ENCODE data around the gene WDR5.

DNA sequence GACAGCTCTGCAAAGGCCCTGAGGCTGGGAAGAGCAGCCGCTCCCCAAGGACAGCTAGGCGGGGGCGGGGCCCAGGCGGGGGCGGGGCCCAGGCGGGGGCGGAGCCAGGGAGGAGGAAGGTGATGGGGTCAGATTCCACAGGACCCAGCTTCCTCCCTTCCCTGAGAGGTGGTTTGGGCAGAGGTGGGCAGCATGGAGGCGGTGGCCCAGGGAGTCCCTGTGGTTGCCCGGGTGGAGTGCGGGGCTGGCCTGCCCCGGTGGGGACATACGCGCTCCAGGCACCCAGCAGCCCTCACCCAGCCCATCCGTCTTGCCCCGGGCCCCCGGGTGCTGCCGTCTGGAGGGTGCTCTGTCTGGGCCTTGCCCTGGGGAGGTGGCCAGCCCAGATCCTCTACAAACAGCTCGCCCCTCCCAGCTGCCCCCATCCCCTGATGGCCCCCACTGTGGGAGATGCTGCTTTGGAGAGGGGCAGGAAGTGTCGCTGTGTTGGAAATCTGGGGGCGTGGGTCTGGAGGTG is 39.5 kb downstream of the WDR5 start:
- TF ChIP-seq, protein P1, sequence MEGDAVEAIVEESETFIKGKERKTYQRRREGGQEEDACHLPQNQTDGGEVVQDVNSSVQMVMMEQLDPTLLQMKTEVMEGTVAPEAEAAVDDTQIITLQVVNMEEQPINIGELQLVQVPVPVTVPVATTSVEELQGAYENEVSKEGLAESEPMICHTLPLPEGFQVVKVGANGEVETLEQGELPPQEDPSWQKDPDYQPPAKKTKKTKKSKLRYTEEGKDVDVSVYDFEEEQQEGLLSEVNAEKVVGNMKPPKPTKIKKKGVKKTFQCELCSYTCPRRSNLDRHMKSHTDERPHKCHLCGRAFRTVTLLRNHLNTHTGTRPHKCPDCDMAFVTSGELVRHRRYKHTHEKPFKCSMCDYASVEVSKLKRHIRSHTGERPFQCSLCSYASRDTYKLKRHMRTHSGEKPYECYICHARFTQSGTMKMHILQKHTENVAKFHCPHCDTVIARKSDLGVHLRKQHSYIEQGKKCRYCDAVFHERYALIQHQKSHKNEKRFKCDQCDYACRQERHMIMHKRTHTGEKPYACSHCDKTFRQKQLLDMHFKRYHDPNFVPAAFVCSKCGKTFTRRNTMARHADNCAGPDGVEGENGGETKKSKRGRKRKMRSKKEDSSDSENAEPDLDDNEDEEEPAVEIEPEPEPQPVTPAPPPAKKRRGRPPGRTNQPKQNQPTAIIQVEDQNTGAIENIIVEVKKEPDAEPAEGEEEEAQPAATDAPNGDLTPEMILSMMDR (conservative IDR thresholded peaks at IDR 0.05; ENCODE audit: low read depth, low read length): no peak
- no peak for TF ChIP-seq EZH2 (IDR thresholded peaks at IDR 0.05; ENCODE audit: borderline replicate concordance, low read depth, low read length, poor library complexity, severe bottlenecking)

All from A673 (cell line).